Stimulated activated naive B cell treated with anti-CD40 and anti-IgM and Interleukin-4, amounts not matched to agents 10 μg/mL and 1 μg/mL and 100 μg/mL, for 72 hours (primary cell): ENCODE data around the gene EIF4EBP2.
A peak's percentile ranks its signal among the peaks of the same experiment; 100 is the strongest.

ENCODE experiments used
- ATAC-seq, 2 donors: fragments of 150-1000 bp; cut with Tn5 transposase; replicated peaks; 2 replicates each; pipeline ENCODE4 v1.10.0; 2021; ENCODE audit warnings: moderate library complexity in 1 of 2
- DNase-seq: peaks from one replicate; pipeline ENCODE4 v3.0.0; 2021
- H3K27ac Mint-ChIP-seq: one replicate; pipeline ENCODE4 v1.8.0; 2022; ENCODE audit warnings: mild to moderate bottlenecking, mixed read lengths
- H3K27me3 Mint-ChIP-seq, 2 donors: one replicate each; pipeline ENCODE4 v1.8.0; 2022; ENCODE audit warnings: mixed read lengths in 2 of 2
- H3K36me3 Mint-ChIP-seq, 2 donors: one replicate each; pipeline ENCODE4 v1.8.0; 2022; ENCODE audit warnings: mixed read lengths in 2 of 2, mild to moderate bottlenecking in 1 of 2
- H3K4me1 Mint-ChIP-seq, 2 donors: one replicate each; pipeline ENCODE4 v1.8.0; 2022; ENCODE audit warnings: mixed read lengths in 2 of 2, mild to moderate bottlenecking in 1 of 2
- H3K4me3 Mint-ChIP-seq, 2 donors: one replicate each; pipeline ENCODE4 v1.8.0; 2022; ENCODE audit warnings: mild to moderate bottlenecking in 2 of 2, mixed read lengths in 2 of 2, moderate library complexity in 1 of 2
- H3K9me3 Mint-ChIP-seq, 2 donors: one replicate each; pipeline ENCODE4 v1.8.0; 2022; ENCODE audit warnings: mixed read lengths in 2 of 2, mild to moderate bottlenecking in 1 of 2

The EIF4EBP2 gene

GRCh38 chr10:70472799-70473454, 69.0 kb downstream of the EIF4EBP2 start:
- DNase-seq (no peak), ATAC-seq (no peak)
- H3K4me3 Mint-ChIP-seq: no peak overlapping the region

GRCh38 chr10:70474780-70475179, 70.8 kb downstream of the EIF4EBP2 start:
- no peak overlapping the region for H3K4me3 Mint-ChIP-seq
- peaks cover 21 to 32% of the 10 kb centered on the region in 2 donors for H3K4me1 Mint-ChIP-seq
- H3K27me3 Mint-ChIP-seq: no peaks in the 10 kb centered on the region
- H3K27ac Mint-ChIP-seq: no peak overlapping the region
- no peaks in the 10 kb centered on the region for H3K9me3 Mint-ChIP-seq
- DNase-seq: no peak
- no peaks in the 10 kb centered on the region for H3K36me3 Mint-ChIP-seq
- no peak for ATAC-seq

More at GRCh38 chr10:70472799-70473454, 69.0 kb downstream of the EIF4EBP2 start:
- Mint-ChIP-seq H3K9me3 (no peaks in the 10 kb centered on the region), H3K27ac (no peak overlapping the region), H3K27me3 (peaks cover 0 to 6% of the 10 kb centered on the region in 2 donors), H3K36me3 (no peaks in the 10 kb centered on the region), H3K4me1 (peaks cover 16 to 21% of the 10 kb centered on the region in 2 donors)

GRCh38 chr10:70475661-70476060, 71.7 kb downstream of the EIF4EBP2 start:
- H3K27ac Mint-ChIP-seq: no peak overlapping the region
- no peak overlapping the region for H3K4me3 Mint-ChIP-seq
- H3K9me3 Mint-ChIP-seq: no peaks in the 10 kb centered on the region
- peaks cover 0 to 5% of the 10 kb centered on the region in 2 donors for H3K27me3 Mint-ChIP-seq
- ATAC-seq (no peak), DNase-seq (no peak)
- peaks cover 29 to 41% of the 10 kb centered on the region in 2 donors for H3K4me1 Mint-ChIP-seq
- peaks cover 0 to 1% of the 10 kb centered on the region in 2 donors for H3K36me3 Mint-ChIP-seq

- Mint-ChIP-seq H3K27me3 (peaks cover 0 to 7% of the 10 kb centered on the region in 2 donors), H3K27ac (peak overlapping the region; percentile 40), H3K9me3 (no peaks in the 10 kb centered on the region), H3K4me3 (no peak overlapping the region), H3K4me1 (peaks cover 36 to 48% of the 10 kb centered on the region in 2 donors), H3K36me3 (peaks cover 0 to 1% of the 10 kb centered on the region in 2 donors)
- DNase-seq (no peak), ATAC-seq (peak; percentile 21 to 46)
Observed at GRCh38 chr10:70476249-70477035, 72.5 kb downstream of the EIF4EBP2 start.

- DNase-seq (peak; percentile 46), ATAC-seq (peak; percentile 43 to 48)
- Mint-ChIP-seq H3K36me3 (peaks cover 0 to 1% of the 10 kb centered on the region in 2 donors), H3K27ac (peak overlapping the region; percentile 87), H3K27me3 (peaks cover 0 to 7% of the 10 kb centered on the region in 2 donors), H3K4me3 (peak overlapping the region; percentile 85 to 89), H3K4me1 (peaks cover 41 to 55% of the 10 kb centered on the region in 2 donors), H3K9me3 (no peaks in the 10 kb centered on the region)
Observed at GRCh38 chr10:70477661-70478162, 73.8 kb downstream of the EIF4EBP2 start.
